K562 (cell line): ENCODE data around the gene DNAJB4. TPM values are rescaled to one million over a fixed set of nuclear protein-coding genes. Genes with fewer than 3 reads are reported as not detected.

Experiments
- CBX2 ChIP-seq: fragments of 200-600 bp; sonication (generic); IDR thresholded peaks from one replicate; pipeline ENCODE4 v1.6.1; 2012; ENCODE audit warnings: mild to moderate bottlenecking, low read length, inconsistent platforms; ENCODE audit not compliant: insufficient read depth, poor library complexity, severe bottlenecking
- CEBPG ChIP-seq, 3 experiments: fragments of 200-800 bp in 1 of 3; sonication (Bioruptor generic) in 1 of 3; sonication (generic) in 1 of 3; formaldehyde crosslinking in 1 of 3; IDR thresholded peaks in 2 of 3; conservative IDR thresholded peaks in 1 of 3; 2 replicates each; pipeline versions ENCODE4 v1.6.1 to v1.8.0; 2016 to 2022; ENCODE audit warnings: missing compliant biosample characterization in 2 of 3, missing genetic modification characterization in 2 of 3, mild to moderate bottlenecking in 1 of 3, missing genetic modification reagents in 1 of 3
- CREBBP ChIP-seq: IDR thresholded peaks from one replicate; pipeline ENCODE4 v1.6.1; 2012; ENCODE audit warnings: low read depth, mild to moderate bottlenecking, control low read depth, inconsistent platforms, low read length
- E2F1 ChIP-seq: sonication (generic); formaldehyde crosslinking; IDR thresholded peaks from 2 replicates; pipeline ENCODE4 v1.8.1; 2023; ENCODE audit warnings: mild to moderate bottlenecking, missing genetic modification reagents, moderate library complexity
- ELF2 ChIP-seq: fragments of 250-450 bp; sonication (Bioruptor Pico); IDR thresholded peaks from 2 replicates; pipeline ENCODE4 v1.5.0; 2021; ENCODE audit warnings: mild to moderate bottlenecking
- GATA2 ChIP-seq: sonication (generic); formaldehyde crosslinking; IDR thresholded peaks from 2 replicates; pipeline ENCODE4 v1.4.0; 2020; ENCODE audit warnings: mild to moderate bottlenecking, missing genetic modification reagents
- HDAC2 ChIP-seq: fragments of 450-650 bp; IDR thresholded peaks from 2 replicates; pipeline ENCODE4 v1.6.1; 2016; ENCODE audit warnings: mild to moderate bottlenecking
- HEY1 ChIP-seq: fragments of 250-450 bp; sonication (Bioruptor Pico); IDR thresholded peaks from 2 replicates; pipeline ENCODE4 v1.5.0; 2020; ENCODE audit warnings: mild to moderate bottlenecking, moderate library complexity, borderline replicate concordance
- KLF16 ChIP-seq: IDR thresholded peaks from 2 replicates; pipeline ENCODE4 v1.6.1; 2016; ENCODE audit warnings: antibody characterized with exemption
- MITF ChIP-seq: IDR thresholded peaks from 2 replicates; pipeline ENCODE4 v1.6.1; 2014; ENCODE audit warnings: antibody characterized with exemption
- MTA2 ChIP-seq: fragments of 450-650 bp; IDR thresholded peaks from 2 replicates; pipeline ENCODE4 v1.6.1; 2016; ENCODE audit warnings: low read depth
- MYNN ChIP-seq, 2 experiments: sonication (generic); formaldehyde crosslinking in 1 of 2; IDR thresholded peaks; 2 replicates each; pipeline versions ENCODE4 v1.5.0 to v1.6.1; 2016 to 2020; ENCODE audit warnings: antibody characterized with exemption in 1 of 2, missing genetic modification reagents in 1 of 2
- PCBP1 ChIP-seq: fragments of 200-400 bp; formaldehyde crosslinking; IDR thresholded peaks from 2 replicates; pipeline ENCODE4 v1.6.1; 2018; ENCODE audit warnings: mild to moderate bottlenecking, low read depth, low read length; ENCODE audit not compliant: poor library complexity, severe bottlenecking
- PYGO2 ChIP-seq: fragments of 450-650 bp; IDR thresholded peaks from 2 replicates; pipeline ENCODE4 v1.6.1; 2016; ENCODE audit warnings: mild to moderate bottlenecking, missing genetic modification characterization, moderate library complexity, missing compliant biosample characterization
- RCOR1 ChIP-seq, 2 experiments: IDR thresholded peaks; 2 replicates each; pipeline ENCODE4 v1.6.1; 2012; ENCODE audit warnings: low read depth in 2 of 2, low read length in 2 of 2, borderline replicate concordance in 1 of 2, improper control_type of control experiment in 1 of 2
- RNF2 ChIP-seq: sonication (generic); IDR thresholded peaks from 2 replicates; pipeline ENCODE4 v1.6.1; 2016
- THAP7 ChIP-seq: fragments of 250-450 bp; sonication (Bioruptor Pico); IDR thresholded peaks from 2 replicates; pipeline ENCODE4 v1.5.0; 2021
- XRCC5 ChIP-seq: fragments of 200-400 bp; formaldehyde crosslinking; IDR thresholded peaks from 2 replicates; pipeline ENCODE4 v1.6.1; 2017; ENCODE audit warnings: low read depth, mild to moderate bottlenecking, low read length
- ZC3H8 ChIP-seq: fragments of 450-650 bp; IDR thresholded peaks from 2 replicates; pipeline ENCODE4 v1.6.1; 2017
- ZNF133 ChIP-seq: fragments of 250-450 bp; sonication (Bioruptor Pico); IDR thresholded peaks from 2 replicates; pipeline ENCODE4 v1.4.0; 2020; ENCODE audit warnings: mild to moderate bottlenecking
- ZNF197 ChIP-seq: fragments of 200-800 bp; sonication (Bioruptor generic); IDR thresholded peaks from 2 replicates; pipeline ENCODE4 v1.6.1; 2016; ENCODE audit warnings: low read depth, missing genetic modification characterization, missing compliant biosample characterization
- ZNF224 ChIP-seq: sonication (generic); formaldehyde crosslinking; IDR thresholded peaks from 2 replicates; pipeline ENCODE4 v1.8.0; 2022; ENCODE audit warnings: mild to moderate bottlenecking, missing genetic modification reagents
- ZNF354B ChIP-seq: fragments of 250-450 bp; sonication (Bioruptor Pico); IDR thresholded peaks from 2 replicates; pipeline ENCODE4 v1.4.0; 2020
- ZNF395 ChIP-seq: fragments of 200-800 bp; sonication (Bioruptor generic); IDR thresholded peaks from 2 replicates; pipeline ENCODE4 v1.6.1; 2017; ENCODE audit warnings: missing genetic modification characterization, missing compliant biosample characterization
- polyA plus RNA-seq, 8 experiments: library from polyadenylated mRNA; depleted of rRNA in 4 of 8; stranded (reverse) in 5 of 8; unstranded in 3 of 8; fragments of >200 nt; fragmentation: Nextera tagmentation in 2 of 8; fragmentation: Illumina TruSeq in 1 of 8; extraction: Ambion mirVana in 2 of 8; extraction: Trizol in 1 of 8; gene quantifications; 2 replicates each; pipeline versions ENCODE4 v1.2.1 to v1.2.3, GENCODE V29; 2011 to 2014; ENCODE audit warnings: inconsistent platforms in 1 of 8, missing spikeins in 1 of 8
- total RNA-seq, 7 experiments: library from RNA; depleted of rRNA in 6 of 7; stranded (reverse); fragments of >200 nt in 6 of 7; fragmentation: Illumina TruSeq in 2 of 7; extraction: Trizol in 2 of 7; gene quantifications; 2 replicates each; pipeline versions ENCODE4 v1.2.1 to v1.2.3, GENCODE V29; 2011 to 2021; ENCODE audit warnings: low replicate concordance in 1 of 7

Gene DNAJB4
- total and polyA plus RNA-seq, 9 of the 15 experiments (the other 6 are each of a cell fraction or from before 2014, with no cell fraction given): 8.5 to 27.7 (median 19.8) TPM

- TF ChIP-seq XRCC5 (peak; percentile 87; the same call in 1 of the 2 replicates), HEY1 (no peak), GATA2 (CRISPR knock-in tag) (no peak), THAP7 (CRISPR knock-in tag) (no peak), MTA2 (no peak), E2F1 (no peak), CBX2 (no peak), MYNN (IDR thresholded peaks at IDR 0.05) (peak; percentile 50; the same call in 1 of the 2 replicates), MYNN (CRISPR knock-in tag; IDR thresholded peaks at IDR 0.05) (no peak), KLF16 (no peak), RCOR1 (IDR thresholded peaks at IDR 0.05; ENCODE audit: borderline replicate concordance in 1 of 2, low read depth in 2 of 2, low read length in 2 of 2) (peak in 1 of 2 experiments; percentile 71; a peak in 1 of 4 replicates), ZNF224 (no peak), ZNF133 (no peak), RNF2 (peak; percentile 44; the same call in 1 of the 2 replicates), PYGO2 (tag) (no peak), HDAC2 (peak; percentile 87), CREBBP (no peak), ZC3H8 (no peak), ZNF197 (CRISPR knock-in tag) (no peak; the same call in 1 of the 2 replicates), MITF (no peak), ZNF354B (CRISPR knock-in tag) (no peak), ELF2 (CRISPR knock-in tag) (no peak), CEBPG (CRISPR knock-in tag; IDR thresholded peaks at IDR 0.05) (no peak), CEBPG (tag; conservative IDR thresholded peaks at IDR 0.05 in 1 of 2, IDR thresholded peaks at IDR 0.05 in 1 of 2) (no peak), PCBP1 (no peak), ZNF395 (CRISPR knock-in tag) (no peak)
Measured at GRCh38 chr1:77978969-77979876, 25.5 kb upstream of the DNAJB4 start, which contains the start of gene FUBP1 (continued).
